Psoas muscle (tissue), 8 donors: ENCODE data around the gene SMIM44. TPM values are rescaled to one million over a fixed set of nuclear protein-coding genes. Genes with fewer than 3 reads are reported as not detected.

Experiments
- ATAC-seq, 4 donors: fragments of 200-7000 bp; cut with Tn5 transposase; one replicate each; pipeline ENCODE4 v1.9.1; 2020; ENCODE audit warnings: moderate library complexity in 3 of 4, mild to moderate bottlenecking in 2 of 4
- DNase-seq, 2 donors: peaks; one replicate each; pipeline ENCODE4 v3.0.0-alpha.2; 2020
- H3K27ac ChIP-seq: fragments of 200-600 bp; one replicate; pipeline ENCODE4 v1.8.0; 2022
- H3K27me3 ChIP-seq, 3 donors: fragments of 200-600 bp in 1 of 3; one replicate each; pipeline versions ENCODE4 v1.6.1 to v1.8.0; 2013 to 2022; ENCODE audit warnings: low read length in 2 of 3, mild to moderate bottlenecking in 2 of 3, moderate library complexity in 1 of 3; ENCODE audit not compliant: insufficient read depth in 3 of 3
- H3K36me3 ChIP-seq, 2 donors: fragments of 200-600 bp in 1 of 2; one replicate each; pipeline versions ENCODE4 v1.6.1 to v1.8.0; 2013 to 2022; ENCODE audit warnings: low read depth in 1 of 2, mild to moderate bottlenecking in 1 of 2, moderate library complexity in 1 of 2; ENCODE audit not compliant: insufficient read depth in 1 of 2
- H3K4me1 ChIP-seq: fragments of 200-600 bp; one replicate; pipeline ENCODE4 v1.8.0; 2022
- H3K4me3 ChIP-seq: fragments of 200-600 bp; one replicate; pipeline ENCODE4 v1.8.0; 2022; ENCODE audit warnings: mild to moderate bottlenecking
- H3K9me3 ChIP-seq: fragments of 200-600 bp; one replicate; pipeline ENCODE4 v1.8.0; 2022
- CTCF ChIP-seq: fragments of 200-600 bp; IDR thresholded peaks from one replicate; pipeline ENCODE4 v1.8.0; 2022; ENCODE audit warnings: antibody characterized with exemption
- WGBS, 3 donors: extraction: QIAGEN DNeasy Blood & Tissue Kit; methylation state at CpG; one replicate each; pipeline versions ENCODE4 v1.1.6 to v1.1.7; 2013; 5-methylcytosine and 5-hydroxymethylcytosine counted together
- intact Hi-C, 2 donors: fragments of 100-400 bp; cut with DNase I; formaldehyde crosslinking; loops; one replicate each; pipeline versions ENCODE4 v1.11.0 to v1.14.2; 2022
- polyA plus RNA-seq, 3 donors: library from polyadenylated mRNA; stranded (reverse); fragments of 200-250 nt; gene quantifications; one replicate each; pipeline ENCODE4 v1.2.3, GENCODE V29; 2013
- total RNA-seq, 4 donors: library from RNA; stranded (reverse); fragmentation: NEBNext Ultra II Directional in 2 of 4; extraction: Animal tissue kit (Norgen Biotek cat#: 25700) in 2 of 4; gene quantifications; one replicate each; pipeline versions ENCODE4 v1.2.1 to v1.2.4, GENCODE V29; 2021 to 2023
- donor health status: healthy with polysubstance abuse.
- donor health status: DM: no; HTN: no; CAD: no; lungs with moderate emphysema.
- donor health status: Bipolar disorder and iron deficiency.
- donor health status: healthy.
- donor health status: DM: yes; HTN: yes; CAD: no.
- donor health status: DM: no; HTN: no; CAD: no.
- donor health status: DM: no; HTN: no; CAD: no.
- donor health status: DM: yes; HTN: yes; CAD: no.

SMIM44 gene
- total and polyA plus RNA-seq, 7 donors, result not detected

GRCh38 chr19:3478409-3479176 lies 4.6 kb downstream of the SMIM44 start:
- H3K4me3 ChIP-seq, result no peak overlapping the region
- intact Hi-C loops, result no loop called here
- DNase-seq (no peak), ATAC-seq (no peak)
- 17 to 25% (median 19%) methylated on average over 27 of the region's 27 CpGs for WGBS, 3 donors
- H3K27me3 ChIP-seq, result peaks cover 0 to 37% (median 16%) of the 10 kb centered on the region in 3 donors
- no peaks in the 10 kb centered on the region for H3K36me3 ChIP-seq
- H3K4me1 ChIP-seq, result no peaks in the 10 kb centered on the region
- H3K9me3 ChIP-seq, result no peaks in the 10 kb centered on the region
- no peak for TF ChIP-seq CTCF
- H3K27ac ChIP-seq, result no peak overlapping the region

GRCh38 chr19:3477951-3478350 lies 5.3 kb downstream of the SMIM44 start:
- DNase-seq, result no peak
- Histone ChIP-seq H3K9me3 (no peaks in the 10 kb centered on the region), H3K27ac (no peak overlapping the region), H3K4me1 (no peaks in the 10 kb centered on the region), H3K27me3 (peaks cover 0 to 31% (median 14%) of the 10 kb centered on the region in 3 donors), H3K36me3 (no peaks in the 10 kb centered on the region), H3K4me3 (no peak overlapping the region)
- TF ChIP-seq CTCF, result no peak
- 65 to 85% (median 82%) methylated on average over 2 of the region's 2 CpGs for WGBS, 3 donors
- intact Hi-C loops, result no loop called here
- ATAC-seq, result no peak

- Histone ChIP-seq H3K9me3 (no peaks in the 10 kb centered on the region), H3K36me3 (no peaks in the 10 kb centered on the region), H3K4me3 (no peak overlapping the region), H3K4me1 (no peaks in the 10 kb centered on the region), H3K27ac (no peak overlapping the region), H3K27me3 (peaks cover 0 to 27% (median 11%) of the 10 kb centered on the region in 3 donors)
- DNase-seq (no peak), ATAC-seq (no peak)
- intact Hi-C loops, result no loop called here
- no peak for TF ChIP-seq CTCF
These were observed 5.7 kb downstream of the SMIM44 start for GRCh38 chr19:3477506-3477905.

GRCh38 chr19:3476830-3477229 lies 6.4 kb downstream of the SMIM44 start:
- 54 to 88% (median 78%) methylated on average over 2 of the region's 2 CpGs for WGBS, 3 donors
- no peak for ATAC-seq
- Histone ChIP-seq H3K9me3 (no peaks in the 10 kb centered on the region), H3K4me1 (no peaks in the 10 kb centered on the region), H3K27ac (no peak overlapping the region), H3K27me3 (peaks cover 0 to 20% (median 8%) of the 10 kb centered on the region in 3 donors), H3K36me3 (no peaks in the 10 kb centered on the region), H3K4me3 (no peak overlapping the region)
- intact Hi-C loops, result no loop called here
- TF ChIP-seq CTCF, result no peak
- DNase-seq, result no peak

GRCh38 chr19:3475449-3475848 lies 7.8 kb downstream of the SMIM44 start:
- no peak overlapping the region for H3K4me3 ChIP-seq
- H3K27me3 ChIP-seq, result peaks cover 0 to 6% (median 4%) of the 10 kb centered on the region in 3 donors
- H3K9me3 ChIP-seq, result no peaks in the 10 kb centered on the region
- H3K27ac ChIP-seq, result no peak overlapping the region
- no peaks in the 10 kb centered on the region for H3K4me1 ChIP-seq
- intact Hi-C loops, result no loop called here
- WGBS, 3 donors, result 74 to 83% (median 81%) methylated on average over 4 of the region's 4 CpGs
- H3K36me3 ChIP-seq, result no peaks in the 10 kb centered on the region
- no peak for DNase-seq
- TF ChIP-seq CTCF, result no peak
- ATAC-seq, result no peak
